Measurements from ENCODE around the gene SLC1A5.

SLC1A5 gene

DNA sequence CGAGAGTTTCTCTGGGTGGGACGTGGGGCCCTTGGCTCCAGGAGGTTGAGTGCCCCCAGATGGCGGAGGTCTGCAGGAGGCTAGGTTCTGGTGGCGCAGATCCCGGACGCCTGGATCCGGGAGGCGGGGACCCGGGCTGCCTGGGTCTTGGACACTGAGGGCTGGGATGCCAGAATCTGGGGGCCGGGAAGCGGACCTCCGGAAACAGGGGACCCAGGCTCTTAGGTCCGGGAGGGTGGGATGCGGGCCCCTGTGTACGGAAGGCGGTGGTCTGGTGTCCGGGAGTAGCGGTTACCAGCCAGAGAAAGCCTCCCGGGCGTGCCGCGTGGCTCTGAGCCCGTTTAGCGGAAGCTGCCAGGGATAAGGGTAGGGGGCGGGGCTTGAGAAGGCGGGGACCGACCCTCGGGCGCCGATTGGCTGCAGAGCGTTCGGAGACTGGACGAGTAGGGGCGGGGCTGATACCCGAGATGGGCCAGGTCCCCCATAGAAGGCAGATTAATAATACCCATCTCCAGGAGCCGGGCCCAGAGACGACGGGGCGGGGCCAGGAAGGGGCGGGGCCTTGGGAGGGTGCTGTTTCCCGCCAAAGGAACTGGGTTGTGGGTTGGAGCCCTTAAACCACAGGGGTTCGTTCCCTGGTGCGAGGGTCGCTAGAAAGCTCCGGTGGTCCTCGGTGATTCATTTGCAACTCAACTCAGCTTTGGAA is at the start of gene SLC1A5:
SLC1A5 (minus strand) TSS at position 333 of the 706 bp plus-strand sequence. CDS start 629 bp downstream, outside the sequence.
- peaks cover 50 to 66% (median 61%) of the 10 kb centered on the region in 10 experiments for H3K4me1 ChIP-seq
- H3K9me3 ChIP-seq (replicated peaks in 1 of 11), result no peaks in the 10 kb centered on the region
- peak within 1 kb of the TSS; percentile 88 to 99 (median 94) for H3K9ac ChIP-seq
- H3K27me3 ChIP-seq, result no peaks in the 10 kb centered on the region
- H4K20me1 ChIP-seq, result peaks cover 0 to 49% (median 40%) of the 10 kb centered on the region in 11 experiments; a peak in 19 of 22 replicates
- H3K4me3 ChIP-seq, result peak within 1 kb of the TSS; percentile 85 to 99 (median 96)
- H3K36me3 ChIP-seq, result peaks cover 2 to 28% (median 25%) of the 10 kb centered on the region in 11 experiments
- H3K27ac ChIP-seq, result peak within 1 kb of the TSS; percentile 55 to 97 (median 93); a peak in 21 of 22 replicates
- peak within 1 kb of the TSS; percentile 87 to 98 (median 94) for H3K4me2 ChIP-seq
- TF ChIP-seq Cebpa-rat (IDR thresholded peaks at IDR 0.05), result no peak

DNA sequence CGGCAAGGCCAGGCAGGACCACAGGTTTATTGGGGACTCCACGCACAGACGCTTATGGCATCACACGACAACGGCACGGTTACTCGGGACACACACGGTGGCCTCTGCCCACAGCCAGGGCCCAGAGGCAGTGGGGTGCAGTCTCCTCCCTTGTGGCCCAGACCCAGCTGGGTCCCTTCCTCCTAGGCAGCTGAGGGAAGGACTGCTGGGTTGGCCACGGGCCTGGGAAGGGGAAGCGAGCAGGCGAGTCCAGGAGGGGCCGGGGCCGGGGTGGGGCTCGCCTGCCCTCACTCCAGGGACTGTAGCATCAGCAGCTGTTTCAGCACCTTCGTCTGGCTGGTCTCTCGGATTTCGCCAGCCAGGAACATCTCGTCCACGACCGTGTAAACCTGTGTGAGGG is 49.8 kb upstream of the SLC1A5 start:
- Histone ChIP-seq H3K36me3 (peaks cover 46 to 78% (median 66%) of the 10 kb centered on the region in 11 experiments), H3K4me1 (peaks cover 0 to 5% (median 0%) of the 10 kb centered on the region in 10 experiments; a peak in 4 of 20 replicates), H3K9me3 (replicated peaks in 1 of 11) (no peaks in the 10 kb centered on the region), H4K20me1 (peaks cover 0 to 65% (median 27%) of the 10 kb centered on the region in 11 experiments; a peak in 14 of 22 replicates), H3K4me2 (no peak overlapping the region), H3K27ac (no peak overlapping the region), H3K4me3 (no peak overlapping the region), H3K27me3 (no peaks in the 10 kb centered on the region), H3K9ac (no peak overlapping the region)
- no peak for TF ChIP-seq Cebpa-rat (IDR thresholded peaks at IDR 0.05)

DNA sequence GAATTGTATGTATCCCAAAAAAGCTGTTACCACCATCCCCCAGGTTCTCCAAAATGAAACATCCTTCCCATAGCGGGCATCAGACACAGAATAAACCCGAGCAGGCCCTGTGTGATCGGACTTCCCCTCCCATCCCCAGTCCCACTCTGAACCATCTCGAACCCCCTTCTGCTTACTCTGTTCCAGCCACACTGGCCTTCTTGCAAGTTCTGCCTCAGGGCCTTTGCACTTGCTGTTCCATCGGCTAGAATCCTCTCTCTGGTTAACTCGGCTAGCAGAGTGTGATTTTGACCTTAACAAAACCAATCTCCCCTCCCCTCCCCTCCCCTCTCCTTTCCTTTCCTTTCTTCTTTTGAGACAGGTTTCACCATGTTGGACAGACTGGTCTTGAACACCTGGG is 46.6 kb upstream of the SLC1A5 start:
- TF ChIP-seq Cebpa-rat (IDR thresholded peaks at IDR 0.05), result no peak

DNA sequence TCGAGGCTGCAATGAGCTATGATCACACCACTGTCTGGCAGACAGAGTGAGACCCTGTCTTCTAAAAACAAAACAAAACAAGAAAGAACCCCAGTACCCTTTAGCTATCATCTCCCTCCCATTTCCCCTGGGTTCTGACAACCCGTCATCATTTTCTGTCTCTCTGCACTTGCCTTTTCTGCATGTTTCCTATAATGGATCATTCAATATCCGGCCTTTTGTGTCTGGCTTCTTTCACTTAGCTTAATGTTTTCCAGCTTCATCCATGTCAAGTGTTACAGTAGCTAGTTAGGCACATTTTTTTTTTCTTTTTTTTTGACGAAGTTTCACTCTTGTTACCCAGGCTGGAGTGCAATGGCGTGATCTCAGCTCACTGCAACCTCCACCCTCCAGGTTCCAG is 45.7 kb upstream of the SLC1A5 start:
- H4K20me1 ChIP-seq, result peaks cover 0 to 24% (median 0%) of the 10 kb centered on the region in 11 experiments; a peak in 2 of 22 replicates
- H3K27ac ChIP-seq, result no peak overlapping the region
- H3K9me3 ChIP-seq (replicated peaks in 1 of 11), result no peaks in the 10 kb centered on the region
- H3K9ac ChIP-seq, result no peak overlapping the region
- H3K27me3 ChIP-seq, result no peaks in the 10 kb centered on the region
- H3K4me3 ChIP-seq, result no peak overlapping the region
- H3K4me1 ChIP-seq, result peaks cover 13 to 23% (median 18%) of the 10 kb centered on the region in 10 experiments; a peak in 17 of 20 replicates
- no peak for TF ChIP-seq Cebpa-rat (IDR thresholded peaks at IDR 0.05)
- H3K36me3 ChIP-seq, result peaks cover 15 to 42% (median 33%) of the 10 kb centered on the region in 11 experiments
- no peak overlapping the region for H3K4me2 ChIP-seq

More for the DNA sequence above, 46.6 kb upstream of the SLC1A5 start:
- peaks cover 23 to 51% (median 42%) of the 10 kb centered on the region in 11 experiments for H3K36me3 ChIP-seq
- peaks cover 9 to 17% (median 12%) of the 10 kb centered on the region in 10 experiments; a peak in 17 of 20 replicates for H3K4me1 ChIP-seq
- no peak overlapping the region for H3K9ac ChIP-seq
- H3K27ac ChIP-seq, result no peak overlapping the region
- H3K4me2 ChIP-seq, result no peak overlapping the region
- no peaks in the 10 kb centered on the region for H3K9me3 ChIP-seq (replicated peaks in 1 of 11)
- no peaks in the 10 kb centered on the region for H3K27me3 ChIP-seq
- no peak overlapping the region for H3K4me3 ChIP-seq
- H4K20me1 ChIP-seq, result peaks cover 0 to 33% (median 6%) of the 10 kb centered on the region in 11 experiments; a peak in 11 of 22 replicates

DNA sequence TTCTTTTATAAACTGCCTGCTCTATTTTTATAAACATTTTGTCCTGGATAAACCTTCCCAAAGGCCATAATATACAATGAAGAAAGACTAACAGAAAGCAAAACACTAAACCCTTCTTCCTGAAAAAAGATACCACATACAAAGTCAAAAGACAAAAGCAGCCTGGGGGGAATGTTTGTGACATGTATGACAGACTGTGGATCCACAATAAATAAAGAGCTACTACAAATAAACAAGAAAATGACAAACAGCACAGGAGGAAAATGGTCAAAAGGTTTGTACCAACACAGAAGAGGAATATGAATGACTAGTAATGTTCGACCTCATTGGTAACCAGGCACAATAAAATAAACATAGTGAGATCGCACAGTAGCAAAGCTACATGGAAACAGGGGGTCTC is 42.5 kb upstream of the SLC1A5 start:
- TF ChIP-seq Cebpa-rat (IDR thresholded peaks at IDR 0.05), result no peak
- Histone ChIP-seq H3K4me2 (peak overlapping the region in 6 of 11 experiments; percentile 10 to 56 (median 24); a peak in 6 of 22 replicates), H3K27ac (no peak overlapping the region), H3K9me3 (replicated peaks in 1 of 11) (no peaks in the 10 kb centered on the region), H3K4me3 (no peak overlapping the region), H3K9ac (no peak overlapping the region), H4K20me1 (no peaks in the 10 kb centered on the region), H3K4me1 (peaks cover 20 to 36% (median 26%) of the 10 kb centered on the region in 10 experiments), H3K36me3 (peaks cover 0 to 10% (median 4%) of the 10 kb centered on the region in 11 experiments; a peak in 9 of 22 replicates), H3K27me3 (no peaks in the 10 kb centered on the region)

DNA sequence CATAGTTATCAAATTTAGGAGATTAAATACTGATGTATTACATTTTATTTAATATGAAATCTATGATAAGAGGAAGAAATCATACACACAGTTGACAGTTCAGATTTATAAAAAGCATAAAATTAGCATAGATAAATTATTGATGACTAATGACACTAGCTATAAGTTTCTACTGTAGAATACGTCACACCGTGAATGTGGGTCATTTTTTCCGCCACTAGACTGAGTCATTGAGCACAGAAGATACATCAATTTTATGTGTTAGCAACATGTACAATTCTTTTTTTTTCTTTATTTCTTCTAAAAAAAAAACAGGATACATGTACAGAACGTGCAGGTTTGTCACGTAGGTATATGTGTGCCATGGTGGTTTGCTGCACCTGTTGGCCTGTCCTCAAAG is 40.1 kb upstream of the SLC1A5 start:
- Histone ChIP-seq H3K4me2 (no peak overlapping the region), H3K4me1 (peaks cover 44 to 60% (median 50%) of the 10 kb centered on the region in 10 experiments), H3K27ac (no peak overlapping the region), H3K4me3 (no peak overlapping the region), H3K27me3 (no peaks in the 10 kb centered on the region), H3K9ac (no peak overlapping the region), H3K36me3 (no peaks in the 10 kb centered on the region), H4K20me1 (peaks cover 0 to 10% (median 0%) of the 10 kb centered on the region in 11 experiments; a peak in 4 of 22 replicates), H3K9me3 (replicated peaks in 1 of 11) (no peaks in the 10 kb centered on the region)
- TF ChIP-seq Cebpa-rat (IDR thresholded peaks at IDR 0.05), result no peak

DNA sequence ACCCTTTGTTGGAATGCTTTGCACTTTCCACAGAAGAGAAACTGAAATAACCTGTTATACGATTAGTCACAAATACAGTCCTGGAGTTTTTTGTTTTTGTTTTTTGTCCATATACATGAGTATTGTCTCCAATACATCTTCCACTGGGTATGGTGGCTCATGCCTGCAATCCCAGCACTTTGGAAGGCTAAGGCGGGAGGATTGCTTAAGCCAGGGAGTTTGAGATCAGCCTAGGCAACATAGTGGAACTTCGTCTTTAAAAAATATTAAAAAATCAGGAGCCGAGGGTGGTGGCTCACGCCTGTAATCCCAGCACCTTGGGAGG is 37.3 kb upstream of the SLC1A5 start:
- peaks cover 0 to 10% (median 0%) of the 10 kb centered on the region in 11 experiments; a peak in 4 of 22 replicates for H4K20me1 ChIP-seq
- no peak for TF ChIP-seq Cebpa-rat (IDR thresholded peaks at IDR 0.05)
- H3K4me2 ChIP-seq, result peak overlapping the region in 10 of 11 experiments; percentile 50 to 94 (median 84); a peak in 18 of 22 replicates
- H3K36me3 ChIP-seq, result no peaks in the 10 kb centered on the region
- no peak overlapping the region for H3K4me3 ChIP-seq
- no peaks in the 10 kb centered on the region for H3K27me3 ChIP-seq
- peaks cover 64 to 81% (median 72%) of the 10 kb centered on the region in 10 experiments for H3K4me1 ChIP-seq
- H3K27ac ChIP-seq, result peak overlapping the region in 8 of 11 experiments; percentile 28 to 93 (median 62); a peak in 14 of 22 replicates
- no peaks in the 10 kb centered on the region for H3K9me3 ChIP-seq (replicated peaks in 1 of 11)
- peak overlapping the region in 6 of 11 experiments; percentile 5 to 65 (median 45); a peak in 8 of 22 replicates for H3K9ac ChIP-seq

DNA sequence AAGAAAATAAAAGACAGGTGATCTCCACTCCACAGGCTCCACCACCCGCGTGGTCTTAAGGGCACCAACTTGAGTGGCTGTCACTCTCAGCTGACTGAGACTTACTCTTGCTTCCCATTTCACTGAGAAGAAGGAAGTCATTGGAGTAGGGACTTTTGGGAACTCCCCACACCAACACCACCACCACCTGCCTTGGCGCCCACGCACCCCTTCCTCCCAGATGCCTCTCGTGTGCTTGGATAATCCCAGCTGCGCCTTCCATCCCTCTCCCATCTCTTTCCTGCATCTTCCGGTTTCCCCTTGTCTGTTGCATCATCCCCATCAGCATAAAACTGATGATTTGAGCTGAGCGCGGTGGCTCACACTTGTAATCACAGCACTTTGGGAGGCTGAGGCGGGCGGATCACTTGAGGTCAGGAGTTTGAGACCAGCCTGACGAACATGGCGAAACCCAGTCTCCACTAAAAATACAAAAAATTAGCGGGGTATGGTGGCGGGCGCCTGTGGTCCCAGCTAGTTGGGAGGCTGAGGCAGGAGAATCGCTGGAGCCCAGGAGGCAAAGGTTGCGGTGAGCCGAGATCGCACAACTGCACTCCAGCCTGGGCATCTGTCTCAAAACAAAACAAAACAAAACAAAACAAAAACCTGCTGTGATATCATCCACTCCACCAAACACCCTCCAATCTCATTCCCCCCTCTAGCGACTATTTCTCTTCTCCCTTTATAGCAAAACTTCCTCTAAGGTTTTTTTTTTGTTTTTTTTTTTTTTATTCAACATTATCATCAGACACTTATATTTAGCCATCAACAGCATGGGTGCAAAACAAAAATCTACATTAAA is 36.7 kb upstream of the SLC1A5 start:
- H3K4me2 ChIP-seq, result peak overlapping the region; percentile 65 to 94 (median 83)

More for the DNA sequence above, 36.7 kb upstream of the SLC1A5 start:
- H3K9me3 ChIP-seq (replicated peaks in 1 of 11), result no peaks in the 10 kb centered on the region
- H3K9ac ChIP-seq, result peak overlapping the region; percentile 31 to 74 (median 60); a peak in 20 of 22 replicates
- TF ChIP-seq Cebpa-rat (IDR thresholded peaks at IDR 0.05), result peak in 3 of 11 experiments; percentile 23 to 46 (median 26); a peak in 4 of 22 replicates
- H3K36me3 ChIP-seq, result no peaks in the 10 kb centered on the region
- H4K20me1 ChIP-seq, result peaks cover 0 to 10% (median 0%) of the 10 kb centered on the region in 11 experiments; a peak in 4 of 22 replicates
- H3K4me3 ChIP-seq, result peak overlapping the region in 5 of 10 experiments; percentile 2 to 48 (median 25); a peak in 6 of 20 replicates
- peaks cover 67 to 81% (median 74%) of the 10 kb centered on the region in 10 experiments for H3K4me1 ChIP-seq
- H3K27me3 ChIP-seq, result no peaks in the 10 kb centered on the region
- peak overlapping the region; percentile 47 to 93 (median 73); a peak in 21 of 22 replicates for H3K27ac ChIP-seq

Measured in BLaER1 treated with 17β-estradiol and CSF1 and Interleukin-3, amounts not matched to agents 10 nM and 100 nM (cell line).